K562 (cell line): ENCODE data around the gene PSMD2. TPM values are rescaled to one million over a fixed set of nuclear protein-coding genes. Genes with fewer than 3 reads are reported as not detected.

Experiments used
- ATAC-seq: fragments of 200-7000 bp; cut with Tn5 transposase; 3 replicates; pipeline ENCODE4 v1.9.1; 2020; ENCODE audit warnings: moderate library complexity
- BruUV-seq: library from RNA; stranded (reverse); fragments of 400-500 nt; replicated peaks from 2 replicates; lab custom pipeline; 2021; lab: Mats Ljungman, UMichigan
- CTCF ChIA-PET: fragments of 300-600 bp; formaldehyde crosslinking; extraction: SDS; loops from one replicate; lab custom pipeline; 2021; ENCODE audit warnings: low intra/inter-chr PET ratio; lab: Yijun Ruan, JAX
- POLR2A ChIA-PET: fragments of 300-600, 350-650 bp; sonication (Branson Sonifier 250); formaldehyde crosslinking; extraction: SDS; loops from one replicate; lab custom pipeline; 2021; ENCODE audit warnings: antibody characterized with exemption, inconsistent platforms; lab: Yijun Ruan, JAX
- DNase-seq, 4 experiments: peaks; one replicate each; pipeline versions ENCODE4 v3.0.0 to v3.0.0-alpha.2; 2011 to 2018; ENCODE audit warnings: low spot score in 3 of 4, mixed read lengths in 3 of 4; ENCODE audit errors: extremely low read depth in 1 of 4
- FAIRE-seq: peaks from 2 replicates; lab custom pipeline; 2011; peaks lifted over from hg19 to GRCh38; lab: Jason Lieb, UNC
- H2AFZ ChIP-seq: 2 replicates; pipeline ENCODE4 v1.6.0; 2011; ENCODE audit warnings: low read depth, low read length, control low read depth, inconsistent platforms
- H3K27ac ChIP-seq: fragments of 200-600 bp; 3 replicates; pipeline ENCODE4 v1.8.0; 2011; ENCODE audit warnings: low read depth, mild to moderate bottlenecking, control low read depth, inconsistent platforms, low read length, moderate library complexity, mixed read lengths; ENCODE audit errors: extremely low read depth
- H3K27me3 ChIP-seq, 2 experiments: fragments of 300-600 bp in 1 of 2; 2 replicates in 1 of 2; 3 replicates in 1 of 2; pipeline versions ENCODE4 v1.6.0 to v1.8.0; 2011; ENCODE audit warnings: inconsistent platforms in 2 of 2, low read length in 2 of 2, mild to moderate bottlenecking in 1 of 2, mixed read lengths in 1 of 2, moderate library complexity in 1 of 2; ENCODE audit not compliant: control insufficient read depth in 2 of 2, insufficient read depth in 2 of 2
- H3K36me3 ChIP-seq: fragments of 300-600 bp; 3 replicates; pipeline ENCODE4 v1.8.0; 2011; ENCODE audit warnings: mild to moderate bottlenecking, low read length, inconsistent platforms; ENCODE audit not compliant: control insufficient read depth, insufficient read depth
- H3K4me1 ChIP-seq, 2 experiments: fragments of 200-600 bp in 1 of 2; replicated peaks in 1 of 2; 2 replicates in 1 of 2; 3 replicates in 1 of 2; pipeline versions ENCODE4 v1.5.1 to v1.8.0; 2011; ENCODE audit warnings: inconsistent platforms in 2 of 2, low read length in 2 of 2, mild to moderate bottlenecking in 1 of 2, mixed read lengths in 1 of 2, moderate library complexity in 1 of 2; ENCODE audit not compliant: control insufficient read depth in 2 of 2, insufficient read depth in 2 of 2
- H3K4me2 ChIP-seq: 2 replicates; pipeline ENCODE4 v1.6.1; 2011; ENCODE audit warnings: low read length, control low read depth, inconsistent platforms, mixed read lengths; ENCODE audit not compliant: insufficient read depth
- H3K4me3 ChIP-seq: fragments of 200-600 bp; sonication (generic), shearing (Covaris generic); 2 replicates; pipeline ENCODE4 v1.5.1; 2016; ENCODE audit warnings: control low read depth, inconsistent platforms
- H3K79me2 ChIP-seq: fragments of 200-600 bp; 3 replicates; pipeline ENCODE4 v1.8.0; 2011; ENCODE audit warnings: low read length, inconsistent platforms; ENCODE audit not compliant: control insufficient read depth, insufficient read depth
- H3K9ac ChIP-seq, 2 experiments: 2 replicates each; pipeline versions ENCODE4 v1.6.0 to v1.6.1; 2011; ENCODE audit warnings: low read depth in 2 of 2, low read length in 2 of 2, control low read depth in 1 of 2, inconsistent platforms in 1 of 2, mild to moderate bottlenecking in 1 of 2, mixed read lengths in 1 of 2; ENCODE audit not compliant: insufficient read depth in 1 of 2
- H3K9me1 ChIP-seq: one replicate; pipeline ENCODE4 v1.6.0; 2011; ENCODE audit warnings: inconsistent platforms, mild to moderate bottlenecking, low read length, moderate library complexity; ENCODE audit not compliant: control insufficient read depth, insufficient read depth
- H3K9me3 ChIP-seq: replicated peaks from 2 replicates; pipeline ENCODE4 v1.5.1; 2011; ENCODE audit warnings: low read depth, low read length, inconsistent platforms; ENCODE audit not compliant: control insufficient read depth, insufficient read depth
- H4K20me1 ChIP-seq: replicated peaks from 2 replicates; pipeline ENCODE4 v1.6.1; 2011; ENCODE audit warnings: low read length, inconsistent platforms, mixed read lengths; ENCODE audit not compliant: control insufficient read depth, insufficient read depth
- ADNP ChIP-seq: fragments of 200-800 bp; sonication (Bioruptor generic); IDR thresholded peaks from 2 replicates; pipeline ENCODE4 v1.6.1; 2016; ENCODE audit warnings: missing genetic modification characterization, missing compliant biosample characterization
- KAT7 ChIP-seq: sonication (generic); formaldehyde crosslinking; IDR thresholded peaks from 2 replicates; pipeline ENCODE4 v1.8.0; 2022; ENCODE audit warnings: missing genetic modification reagents, mild to moderate bottlenecking, borderline replicate concordance
- POLR2A ChIP-seq: fragments of 450-650 bp; conservative IDR thresholded peaks from 2 replicates; pipeline ENCODE4 v1.6.1; 2016
- ZBTB40 ChIP-seq, 2 experiments: fragments of 450-650 bp in 1 of 2; sonication (generic) in 1 of 2; formaldehyde crosslinking in 1 of 2; IDR thresholded peaks; 2 replicates each; pipeline versions ENCODE4 v1.7.1 to v1.9.0; 2016 to 2022; ENCODE audit warnings: inconsistent platforms in 1 of 2, mild to moderate bottlenecking in 1 of 2, missing genetic modification reagents in 1 of 2
- ZNF561 ChIP-seq: fragments of 450-650 bp; formaldehyde crosslinking; conservative IDR thresholded peaks from 2 replicates; pipeline ENCODE4 v1.4.0; 2020; ENCODE audit warnings: mild to moderate bottlenecking, moderate library complexity
- WGBS: fragments of 100-300 bp; shearing (Covaris generic); methylation state at CpG from one replicate; pipeline ENCODE4 v1.1.6; 2016; ENCODE audit warnings: low coverage, mixed read lengths; ENCODE audit not compliant: insufficient coverage; ENCODE audit errors: missing lambda C conversion rate; 5-methylcytosine and 5-hydroxymethylcytosine counted together
- in situ Hi-C: fragments of 300-500 bp; cut with MboI; formaldehyde crosslinking; loops from 4 replicates; pipeline ENCODE4 v1.15.0; 2018; ENCODE audit warnings: inconsistent platforms, mixed read lengths
- intact Hi-C: fragments of 100-400 bp; cut with micrococcal nuclease; formaldehyde crosslinking; loops from 2 replicates; pipeline ENCODE4 v1.14.2; 2022
- polyA plus RNA-seq, 8 experiments: library from polyadenylated mRNA; depleted of rRNA in 4 of 8; stranded (reverse) in 5 of 8; unstranded in 3 of 8; fragments of >200 nt; fragmentation: Nextera tagmentation in 2 of 8; fragmentation: Illumina TruSeq in 1 of 8; extraction: Ambion mirVana in 2 of 8; extraction: Trizol in 1 of 8; gene quantifications; 2 replicates each; pipeline versions ENCODE4 v1.2.1 to v1.2.3, GENCODE V29; 2011 to 2014; ENCODE audit warnings: inconsistent platforms in 1 of 8, missing spikeins in 1 of 8
- total RNA-seq, 7 experiments: library from RNA; depleted of rRNA in 6 of 7; stranded (reverse); fragments of >200 nt in 6 of 7; fragmentation: Illumina TruSeq in 2 of 7; extraction: Trizol in 2 of 7; gene quantifications; 2 replicates each; pipeline versions ENCODE4 v1.2.1 to v1.2.3, GENCODE V29; 2011 to 2021; ENCODE audit warnings: low replicate concordance in 1 of 7

PSMD2 gene
- total and polyA plus RNA-seq, 9 of the 15 experiments (the other 6 are each of a cell fraction or from before 2014, with no cell fraction given), result 152 to 484 (median 295) TPM

GRCh38 chr3:184328516-184328915 is 29.5 kb downstream of the PSMD2 start:
- Histone ChIP-seq H3K9me1 (no peaks in the 10 kb centered on the region), H3K36me3 (peaks cover 98% of the 10 kb centered on the region), H3K4me1 (peaks cover 13 to 20% of the 10 kb centered on the region in 2 experiments), H3K4me2 (no peak overlapping the region), H3K4me3 (no peak overlapping the region), H3K27me3 (no peaks in the 10 kb centered on the region)
- DNase-seq, result no peak
- WGBS, result 90% methylated on average over 3 of the region's 3 CpGs
- in situ Hi-C loops, result no loop called here
- TF ChIP-seq KAT7 (CRISPR knock-in tag) (no peak), ZNF561 (CRISPR knock-in tag) (no peak), POLR2A (0 out of 2 replicates have a peak, but pooled peaks have one; percentile 24), ADNP (tag) (no peak)
- TF ChIP-seq, all 486 proteins: peak for 1
- Histone ChIP-seq H3K9ac (no peak overlapping the region), H3K79me2 (peaks cover 29% of the 10 kb centered on the region; the same call in 2 of the 3 replicates), H3K27ac (no peak overlapping the region), H4K20me1 (peaks cover 11% of the 10 kb centered on the region), H2AFZ (no peak overlapping the region), H3K9me3 (no peaks in the 10 kb centered on the region)
- intact Hi-C loops, result no loop called here
- no peak for ATAC-seq
- CTCF ChIA-PET, result no interaction called here
- POLR2A ChIA-PET, result interaction anchor here (0.5 to 1.4 kb wide), 5 partner anchors 10 to 136 kb away, joined by 3 to 5 read pairs (median 4); no protein-coding TSS in a partner anchor
- BruUV-seq, result no TSS peak
- no peak for FAIRE-seq

GRCh38 chr3:184332370-184333090 is 33.5 kb downstream of the PSMD2 start:
- H3K9ac ChIP-seq, result peak overlapping the region in 1 of 2 experiments; percentile 57; a peak in 2 of 4 replicates
- no peak overlapping the region for H2AFZ ChIP-seq
- no TSS peak for BruUV-seq
- H3K4me3 ChIP-seq, result no peak overlapping the region
- H3K27me3 ChIP-seq, result no peaks in the 10 kb centered on the region
- ChIA-PET POLR2A (interaction anchor here (0.6 to 1.9 kb wide), 6 partner anchors 8 to 16 kb away, joined by 3 to 15 read pairs (median 5); no protein-coding TSS in a partner anchor), CTCF (no interaction called here)
- in situ Hi-C loops, result no loop called here
- no peak for DNase-seq
- H4K20me1 ChIP-seq, result peaks cover 24% of the 10 kb centered on the region
- no peak for ATAC-seq
- peaks cover 19% of the 10 kb centered on the region for H3K79me2 ChIP-seq
- peaks cover 50% of the 10 kb centered on the region in 2 experiments for H3K4me1 ChIP-seq
- peak overlapping the region; percentile 83; the same call in 2 of the 3 replicates for H3K27ac ChIP-seq
- peaks cover 11% of the 10 kb centered on the region for H3K9me1 ChIP-seq
- H3K4me2 ChIP-seq, result no peak overlapping the region
- peaks cover 80% of the 10 kb centered on the region for H3K36me3 ChIP-seq
- intact Hi-C loops, result no loop called here
- peak; percentile 26 for FAIRE-seq
- H3K9me3 ChIP-seq, result no peaks in the 10 kb centered on the region
- WGBS, result 84% methylated on average over 10 of the region's 10 CpGs
- TF ChIP-seq ZBTB40 (IDR thresholded peaks at IDR 0.05) (no peak), ZBTB40 (CRISPR knock-in tag; IDR thresholded peaks at IDR 0.05) (no peak)
